Measurements from ENCODE around the gene MRPS33.

DNA sequence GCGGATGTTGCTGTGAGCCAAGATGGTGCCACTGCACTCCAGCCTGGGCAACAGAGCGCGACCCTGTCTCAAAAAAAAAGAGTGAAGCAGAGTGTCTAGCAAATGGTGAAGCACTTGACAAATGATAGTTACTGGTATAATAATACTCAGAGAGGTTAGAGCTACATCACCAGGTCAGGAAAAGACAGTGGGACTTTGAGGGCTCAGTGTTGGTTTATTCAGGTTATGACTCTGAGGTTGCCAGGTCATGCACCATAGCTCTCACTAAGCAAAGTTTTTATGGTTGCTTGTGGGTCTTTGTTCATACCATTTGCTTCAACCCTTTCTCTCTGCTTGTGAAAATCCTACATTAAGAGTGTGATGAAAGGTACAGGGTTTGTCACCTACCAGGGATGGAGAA, 13.6 kb downstream of the MRPS33 start:
- no peak for TF ChIP-seq POLR2AphosphoS5 (IDR thresholded peaks at IDR 0.05)
- TF ChIP-seq POLR2A (IDR thresholded peaks at IDR 0.05), result no peak
- no peak for TF ChIP-seq CTCF (IDR thresholded peaks at IDR 0.05)
- TF ChIP-seq EP300 (IDR thresholded peaks at IDR 0.05), result no peak
